Smooth muscle cell (in vitro differentiated cells): ENCODE results near the gene CHAC1. TPM values are rescaled to one million over a fixed set of nuclear protein-coding genes. Genes with fewer than 3 reads are reported as not detected.
A peak's percentile ranks its signal among the peaks of the same experiment; 100 is the strongest.

ENCODE experiments used
- DNase-seq: peaks from one replicate; lab custom pipeline; 2025; ENCODE audit not compliant: unreplicated experiment; lab: John Stamatoyannopoulos, UW
- H2AFZ ChIP-seq: fragments of 200-600 bp; sonication (generic); 2 replicates; pipeline ENCODE4 v1.6.0; 2016; ENCODE audit warnings: antibody characterized with exemption, low read depth, mild to moderate bottlenecking
- H3F3A ChIP-seq: fragments of 200-600 bp; sonication (generic); 2 replicates; pipeline ENCODE4 v1.6.0; 2017; ENCODE audit warnings: antibody characterized with exemption, low read depth
- H3K27ac ChIP-seq: fragments of 200-600 bp; sonication (generic); 2 replicates; pipeline ENCODE4 v1.5.1; 2016; ENCODE audit warnings: low read depth, mild to moderate bottlenecking
- H3K27me3 ChIP-seq: fragments of 200-600 bp; sonication (generic); 2 replicates; pipeline ENCODE4 v1.6.1; 2016; ENCODE audit warnings: low read depth, mild to moderate bottlenecking
- H3K36me3 ChIP-seq: fragments of 200-600 bp; sonication (generic); 2 replicates; pipeline ENCODE4 v1.5.1; 2016; ENCODE audit warnings: low read depth
- H3K4me1 ChIP-seq: fragments of 200-600 bp; sonication (generic); 2 replicates; pipeline ENCODE4 v1.5.1; 2016; ENCODE audit warnings: low read depth
- H3K4me2 ChIP-seq: fragments of 200-600 bp; sonication (generic); 2 replicates; pipeline ENCODE4 v1.6.0; 2016; ENCODE audit warnings: mild to moderate bottlenecking
- H3K4me3 ChIP-seq: fragments of 200-600 bp; sonication (generic); 2 replicates; pipeline ENCODE4 v1.5.1; 2016; ENCODE audit warnings: mild to moderate bottlenecking
- H3K79me2 ChIP-seq: fragments of 200-600 bp; sonication (generic); 2 replicates; pipeline ENCODE4 v1.6.0; 2016; ENCODE audit warnings: low read depth, mild to moderate bottlenecking
- H3K9ac ChIP-seq: fragments of 200-600 bp; sonication (generic); 2 replicates; pipeline ENCODE4 v1.6.0; 2016; ENCODE audit warnings: low read depth
- H3K9me3 ChIP-seq: fragments of 200-600 bp; sonication (generic); replicated peaks from 2 replicates; pipeline ENCODE4 v1.5.1; 2016; ENCODE audit warnings: low read depth
- H4K20me1 ChIP-seq: fragments of 200-600 bp; sonication (generic); 2 replicates; pipeline ENCODE4 v1.6.0; 2016; ENCODE audit warnings: low read depth
- WGBS: methylation state at CpG from one replicate; pipeline ENCODE4 v1.1.7; 2016; ENCODE audit warnings: low lambda C conversion rate; 5-methylcytosine and 5-hydroxymethylcytosine counted together
- polyA plus RNA-seq: library from polyadenylated mRNA; unstranded; fragments of >200 nt; fragmentation: Nextera tagmentation; extraction: Ambion mirVana; gene quantifications from 2 replicates; pipeline ENCODE4 v1.2.1, GENCODE V29; 2016
- total RNA-seq: library from RNA; depleted of rRNA; stranded (reverse); fragments of >200 nt; gene quantifications from 2 replicates; pipeline ENCODE4 v1.2.3, GENCODE V29; 2014
- TF ChIP-seq, protein P1 (sequence below): fragments of 200-600 bp; sonication (generic); IDR thresholded peaks from 2 replicates; pipeline ENCODE4 v1.5.1; 2017; ENCODE audit warnings: borderline replicate concordance, mild to moderate bottlenecking, antibody characterized with exemption; ENCODE audit not compliant: insufficient read depth, poor library complexity, severe bottlenecking

The CHAC1 gene
- total and polyA plus RNA-seq, 2 experiments from 2014 or later = 29.6 to 31.5 TPM

DNA sequence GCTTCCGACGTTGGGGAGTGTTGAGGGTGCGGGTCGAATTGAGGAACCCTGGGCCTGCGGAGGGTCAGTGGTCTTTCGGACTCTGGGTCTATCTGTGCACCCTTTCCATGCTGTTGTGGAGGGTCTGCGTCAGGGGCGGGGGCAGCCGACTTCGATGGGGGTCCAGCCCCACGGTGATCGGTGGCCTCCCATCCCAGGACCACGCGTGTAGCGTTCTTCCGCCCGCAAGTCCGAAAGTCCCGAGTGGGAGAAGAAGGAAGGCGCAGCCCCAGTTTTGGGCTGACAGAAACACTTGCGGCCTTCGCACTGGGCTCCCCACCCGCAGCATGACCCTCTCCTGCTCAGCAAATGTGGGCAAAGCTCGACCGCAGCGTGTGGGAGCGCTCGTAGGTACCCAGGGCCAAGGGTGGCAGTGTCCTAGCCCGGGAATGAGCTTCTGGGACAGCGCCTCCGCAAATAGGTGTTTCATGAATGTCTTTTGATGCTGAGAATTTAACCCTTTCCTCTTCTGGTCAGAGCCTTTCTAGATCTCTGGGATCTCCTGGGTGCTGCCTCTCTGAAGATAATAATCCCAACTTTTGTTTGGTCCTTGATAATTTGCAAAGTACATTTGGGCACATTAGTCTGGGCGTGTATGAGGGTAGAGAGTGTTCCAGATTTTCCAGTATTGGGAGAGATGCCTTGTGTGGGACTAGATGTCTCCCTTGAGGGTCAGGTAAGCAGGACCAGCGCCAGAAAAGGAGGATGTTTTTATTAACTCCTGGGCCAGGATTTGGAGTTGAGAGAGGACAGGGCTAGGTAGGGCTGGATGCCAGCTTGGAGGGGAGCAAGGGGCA is 26.4 kb upstream of the CHAC1 start:
- no peaks in the 10 kb centered on the region for H3K79me2 ChIP-seq
- peaks cover 95% of the 10 kb centered on the region for H3K27me3 ChIP-seq
- no peak overlapping the region for H3K27ac ChIP-seq
- H3K4me3 ChIP-seq = no peak overlapping the region
- no peaks in the 10 kb centered on the region for H3F3A ChIP-seq
- DNase-seq = no peak
- TF ChIP-seq, protein P1, sequence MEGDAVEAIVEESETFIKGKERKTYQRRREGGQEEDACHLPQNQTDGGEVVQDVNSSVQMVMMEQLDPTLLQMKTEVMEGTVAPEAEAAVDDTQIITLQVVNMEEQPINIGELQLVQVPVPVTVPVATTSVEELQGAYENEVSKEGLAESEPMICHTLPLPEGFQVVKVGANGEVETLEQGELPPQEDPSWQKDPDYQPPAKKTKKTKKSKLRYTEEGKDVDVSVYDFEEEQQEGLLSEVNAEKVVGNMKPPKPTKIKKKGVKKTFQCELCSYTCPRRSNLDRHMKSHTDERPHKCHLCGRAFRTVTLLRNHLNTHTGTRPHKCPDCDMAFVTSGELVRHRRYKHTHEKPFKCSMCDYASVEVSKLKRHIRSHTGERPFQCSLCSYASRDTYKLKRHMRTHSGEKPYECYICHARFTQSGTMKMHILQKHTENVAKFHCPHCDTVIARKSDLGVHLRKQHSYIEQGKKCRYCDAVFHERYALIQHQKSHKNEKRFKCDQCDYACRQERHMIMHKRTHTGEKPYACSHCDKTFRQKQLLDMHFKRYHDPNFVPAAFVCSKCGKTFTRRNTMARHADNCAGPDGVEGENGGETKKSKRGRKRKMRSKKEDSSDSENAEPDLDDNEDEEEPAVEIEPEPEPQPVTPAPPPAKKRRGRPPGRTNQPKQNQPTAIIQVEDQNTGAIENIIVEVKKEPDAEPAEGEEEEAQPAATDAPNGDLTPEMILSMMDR = no peak
- H3K4me1 ChIP-seq = peaks cover 50% of the 10 kb centered on the region
- H3K36me3 ChIP-seq = no peaks in the 10 kb centered on the region
- H3K9ac ChIP-seq = no peak overlapping the region
- H3K9me3 ChIP-seq = no peaks in the 10 kb centered on the region
- H4K20me1 ChIP-seq = peaks cover 8% of the 10 kb centered on the region
- H2AFZ ChIP-seq = no peak overlapping the region
- 14% methylated on average over 32 of the region's 33 CpGs for WGBS
- peak overlapping the region; percentile 93 for H3K4me2 ChIP-seq

DNA sequence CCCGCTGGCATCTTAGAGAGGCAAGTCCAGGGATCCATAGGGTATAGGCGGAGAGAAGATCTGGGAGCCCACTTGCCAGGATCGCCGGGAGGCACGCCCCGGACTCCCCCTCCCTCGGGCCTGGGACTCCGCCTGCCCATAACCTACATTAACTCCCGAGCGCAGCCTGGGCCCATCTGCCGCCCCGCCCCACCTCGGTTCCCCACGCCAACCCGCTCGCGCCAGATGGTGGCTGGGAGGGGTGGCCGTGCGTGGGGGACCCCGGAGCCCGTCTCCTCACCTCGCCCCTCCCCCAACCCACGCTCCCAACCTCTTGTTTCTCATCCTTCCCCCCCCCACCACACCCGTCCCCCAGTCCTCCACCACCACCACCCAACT is 25.8 kb upstream of the CHAC1 start:
- H3K4me3 ChIP-seq = peak overlapping the region; percentile 52
- peaks cover 8% of the 10 kb centered on the region for H4K20me1 ChIP-seq
- H3K4me1 ChIP-seq = peaks cover 50% of the 10 kb centered on the region
- no peaks in the 10 kb centered on the region for H3K79me2 ChIP-seq
- 7% methylated on average over 6 of the region's 24 CpGs for WGBS
- H3K9me3 ChIP-seq = no peaks in the 10 kb centered on the region
- no peak overlapping the region for H2AFZ ChIP-seq
- H3K36me3 ChIP-seq = no peaks in the 10 kb centered on the region
- H3K27ac ChIP-seq = no peak overlapping the region
- H3K4me2 ChIP-seq = peak overlapping the region; percentile 90
- peaks cover 98% of the 10 kb centered on the region for H3K27me3 ChIP-seq
- DNase-seq = no peak
- no peak overlapping the region for H3K9ac ChIP-seq
- H3F3A ChIP-seq = no peaks in the 10 kb centered on the region
- TF ChIP-seq, protein P1 = no peak

DNA sequence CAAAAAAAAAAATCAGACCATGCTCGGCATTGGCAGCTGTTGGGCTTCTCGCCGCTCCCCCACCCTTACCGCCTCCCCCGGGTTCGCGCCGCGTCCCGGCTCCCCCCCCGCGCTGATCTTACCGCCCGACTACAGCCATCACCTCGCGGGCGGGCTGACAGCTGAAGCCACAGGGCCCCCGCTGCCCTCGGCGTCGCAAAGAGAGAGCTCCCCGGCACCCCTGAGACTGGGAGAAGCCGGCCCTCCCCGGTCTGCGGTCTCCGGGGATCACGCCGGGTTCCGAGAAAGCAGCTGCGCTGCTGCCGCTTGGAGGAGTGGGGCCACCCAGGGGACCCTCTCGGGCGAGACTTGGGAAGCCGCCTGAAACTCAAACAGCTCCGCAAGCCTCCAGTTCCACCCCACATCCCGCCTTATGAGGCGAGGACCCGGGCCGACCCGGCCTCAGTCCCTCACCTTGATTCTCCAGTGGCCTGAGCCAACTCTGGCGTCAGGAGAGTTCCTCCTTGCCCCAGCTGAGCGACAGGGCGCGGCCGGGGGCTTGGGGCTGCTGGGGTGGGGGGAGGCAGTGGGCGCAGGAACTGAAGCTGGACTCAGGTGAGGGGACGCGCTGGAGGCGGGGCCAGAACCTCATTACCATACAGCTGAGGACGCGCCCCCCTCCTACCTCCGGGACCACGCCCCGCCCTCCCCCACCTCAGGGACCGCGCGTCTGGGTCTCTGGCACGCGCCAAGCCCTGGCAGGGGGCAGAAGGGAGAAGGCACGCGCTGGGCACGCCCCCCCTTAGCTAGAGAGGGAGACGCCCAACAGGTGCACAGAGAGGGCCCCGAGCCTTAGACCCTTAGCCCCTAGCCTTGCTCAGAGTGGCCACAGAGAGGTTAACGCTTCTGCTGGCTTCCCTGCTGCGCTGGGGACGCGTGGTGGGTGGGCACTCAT is 25.1 kb upstream of the CHAC1 start:
- peak overlapping the region; percentile 52 for H3K4me3 ChIP-seq
- no peak overlapping the region for H3K9ac ChIP-seq
- 1% methylated on average over 51 of the region's 68 CpGs for WGBS
- H3K4me1 ChIP-seq = peaks cover 50% of the 10 kb centered on the region
- DNase-seq = no peak
- peaks cover 8% of the 10 kb centered on the region for H4K20me1 ChIP-seq
- no peaks in the 10 kb centered on the region for H3K79me2 ChIP-seq
- no peaks in the 10 kb centered on the region for H3K36me3 ChIP-seq
- no peak overlapping the region for H2AFZ ChIP-seq
- no peak overlapping the region for H3K27ac ChIP-seq
- H3F3A ChIP-seq = no peaks in the 10 kb centered on the region
- peak overlapping the region; percentile 90 for H3K4me2 ChIP-seq
- H3K9me3 ChIP-seq = no peaks in the 10 kb centered on the region
- TF ChIP-seq, protein P1 = no peak
- peaks cover 99% of the 10 kb centered on the region for H3K27me3 ChIP-seq
